A375 (cell line): ENCODE data around the gene SCUBE1. TPM values are rescaled to one million over a fixed set of nuclear protein-coding genes. Genes with fewer than 3 reads are reported as not detected.

Experiments used
- total RNA-seq: library from RNA; depleted of rRNA; stranded (reverse); fragments of >200 nt; shearing (Covaris generic); gene quantifications from 2 replicates; pipeline ENCODE4 v1.2.3, GENCODE V29; 2014; rRNA removed

The SCUBE1 gene
- not detected in 2 replicates for total RNA-seq

DNA sequence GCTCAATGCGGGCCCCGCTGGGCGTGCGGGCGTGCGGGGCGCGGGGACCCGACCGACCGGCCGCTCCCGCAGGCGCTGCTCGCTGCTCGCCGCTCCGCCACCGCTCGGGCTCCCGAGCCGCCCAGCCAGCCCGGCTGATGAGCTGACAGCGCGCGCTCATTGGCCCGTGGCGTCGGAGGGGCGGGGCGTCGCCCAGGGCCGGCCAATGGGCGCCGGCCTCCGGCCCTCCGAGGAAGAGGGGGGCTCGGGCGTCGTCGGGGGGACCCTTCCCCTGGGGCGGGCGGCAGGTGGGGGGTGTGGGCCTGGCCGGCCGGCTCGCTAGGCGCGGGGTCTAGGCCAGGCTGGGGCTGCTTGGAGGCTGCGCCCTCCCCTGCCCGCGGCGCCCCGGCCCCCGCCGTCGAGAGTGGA, at the start of gene SCUBE1:
Gene SCUBE1 (minus strand): TSS at position 111 of the 408 bp plus-strand sequence. CDS start 111 bp downstream, outside the sequence.

DNA sequence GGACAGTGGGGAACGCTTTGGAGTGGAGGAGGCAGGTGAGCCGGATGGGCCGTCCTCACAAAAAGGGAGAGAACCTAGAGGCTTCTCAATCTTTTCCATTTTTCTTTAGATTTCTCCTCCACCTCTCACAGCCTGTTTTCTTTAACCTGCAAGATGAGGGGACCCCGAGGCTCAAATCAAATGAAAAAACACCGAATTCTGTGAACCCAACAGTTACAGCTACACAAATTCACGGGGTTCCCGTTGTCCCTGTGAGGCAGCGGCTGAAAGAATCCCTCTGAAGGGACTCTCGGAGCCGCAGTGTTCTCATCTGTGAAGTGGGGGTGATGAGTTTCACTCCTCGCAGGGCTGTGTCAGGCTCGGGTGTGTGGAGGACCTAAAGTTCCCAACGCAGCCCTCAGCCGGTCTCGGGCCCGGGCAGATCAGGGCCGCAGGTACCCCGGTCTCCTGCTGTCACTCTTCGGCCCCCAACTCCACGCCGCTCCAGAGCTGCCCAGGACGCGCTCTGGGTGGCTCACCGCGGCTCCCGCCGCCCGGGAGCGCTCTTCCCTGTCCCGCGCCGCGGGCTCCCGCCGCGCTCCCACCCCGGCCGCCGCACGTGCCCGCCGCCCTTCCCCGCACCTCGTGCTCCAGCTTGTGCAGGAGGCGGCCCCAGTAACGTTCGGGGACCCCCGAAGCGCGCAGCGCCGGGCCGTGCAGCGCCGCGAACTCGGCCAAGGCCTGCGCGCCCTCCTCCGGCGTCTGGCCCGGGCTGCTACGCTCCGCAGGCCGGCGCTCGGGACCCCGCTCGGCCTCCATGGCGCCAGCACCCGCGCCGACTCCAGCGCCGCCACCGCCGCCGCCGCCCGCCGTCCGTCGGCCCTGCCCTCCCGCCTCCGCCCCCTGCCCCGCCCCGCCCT, 156.7 kb downstream of the SCUBE1 start, which contains the start of gene TTLL12:
Gene TTLL12 (minus strand): TSS at position 863 of the 899 bp plus-strand sequence. CDS start 65 bp downstream, at position 798.

DNA sequence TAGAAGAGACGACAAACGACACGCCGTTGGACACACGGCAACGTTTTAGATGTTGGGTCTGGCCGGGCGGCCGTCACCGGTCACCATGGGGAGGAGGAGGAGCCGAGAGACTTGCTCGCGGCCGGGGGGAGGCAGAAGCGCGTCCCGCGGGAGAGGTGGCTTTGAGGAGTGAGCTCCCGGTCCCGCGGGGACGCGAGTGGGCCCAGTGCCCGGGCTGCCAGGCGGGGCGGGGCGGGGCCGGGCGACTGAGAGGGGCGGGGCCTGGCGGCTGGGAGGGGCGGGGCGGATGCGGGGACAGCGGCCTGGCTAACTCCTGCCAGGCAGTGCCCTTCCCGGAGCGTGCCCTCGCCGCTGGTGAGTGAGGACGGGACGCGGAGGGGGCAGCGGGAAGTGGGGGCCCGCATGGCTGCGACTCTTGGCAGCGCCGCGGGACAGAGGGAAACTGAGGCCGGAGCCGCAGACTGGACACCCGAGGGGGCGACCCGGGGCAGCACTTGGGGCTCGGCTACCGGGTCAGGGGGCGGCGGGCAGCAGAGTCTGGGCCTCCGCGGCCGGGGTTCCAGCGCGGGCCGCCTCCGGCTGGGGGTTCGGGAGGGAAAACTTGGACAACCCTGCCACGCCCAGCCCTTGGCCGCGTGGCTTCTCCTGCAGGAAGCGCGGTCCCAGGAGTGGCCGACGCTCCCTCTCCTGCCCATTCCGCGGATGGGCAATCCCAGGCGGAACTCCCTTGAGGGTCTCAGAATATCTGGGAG, 191.7 kb downstream of the SCUBE1 start, which contains the start of gene TSPO:
Gene TSPO (plus strand): TSS at position 309 of the 752 bp plus-strand sequence. CDS start 7,680 bp downstream, outside the sequence.

Other genes with a start within 250 kb of the SCUBE1 start
- 3.7 TPM in 2 replicates for gene BIK, start 232.6 kb downstream of the SCUBE1 start, total RNA-seq
- 20.6 and 22.6 TPM in 2 replicates for gene MCAT, start 200.0 kb downstream of the SCUBE1 start, total RNA-seq
- gene TSPO, start 191.8 kb downstream of the SCUBE1 start, total RNA-seq: 236 and 274 TPM in 2 replicates
- gene TTLL12, start 156.2 kb downstream of the SCUBE1 start, total RNA-seq: 48.8 and 55.0 TPM in 2 replicates
- not detected in 2 replicates for gene MPPED1, start 68.6 kb upstream of the SCUBE1 start, total RNA-seq